ENCODE measurements around the gene TCFL5. TPM values are rescaled to one million over a fixed set of nuclear protein-coding genes. Genes with fewer than 3 reads are reported as not detected.

Gene TCFL5
- total and polyA plus RNA-seq, 12 donors, result 3.5 to 12.0 (median 5.5) TPM

GRCh38 chr20:62805711-62806382 lies 55.8 kb downstream of the TCFL5 start:
- peaks cover 0 to 36% of the 10 kb centered on the region in 2 donors for H3K36me3 ChIP-seq (replicated peaks in 1 of 2)
- WGBS, 4 donors, result 27 to 36% (median 31%) methylated on average over 9 to 25 of the region's 25 CpGs
- no peaks in the 10 kb centered on the region for H3K9me3 ChIP-seq (replicated peaks in 1 of 3)
- no peaks in the 10 kb centered on the region for H3K27me3 ChIP-seq
- peak overlapping the region in 3 of 4 donors; percentile 60 to 95 (median 81) for H3K4me3 ChIP-seq
- intact Hi-C loops (cut with DNase I), result loop anchor here in 1 of 2 donors (5.0 kb wide), 1 partner anchor 134 kb away; no protein-coding TSS in a partner anchor
- H3K4me1 ChIP-seq (replicated peaks in 1 of 2), result peaks cover 12 to 17% of the 10 kb centered on the region in 2 donors
- TF ChIP-seq, protein P1, sequence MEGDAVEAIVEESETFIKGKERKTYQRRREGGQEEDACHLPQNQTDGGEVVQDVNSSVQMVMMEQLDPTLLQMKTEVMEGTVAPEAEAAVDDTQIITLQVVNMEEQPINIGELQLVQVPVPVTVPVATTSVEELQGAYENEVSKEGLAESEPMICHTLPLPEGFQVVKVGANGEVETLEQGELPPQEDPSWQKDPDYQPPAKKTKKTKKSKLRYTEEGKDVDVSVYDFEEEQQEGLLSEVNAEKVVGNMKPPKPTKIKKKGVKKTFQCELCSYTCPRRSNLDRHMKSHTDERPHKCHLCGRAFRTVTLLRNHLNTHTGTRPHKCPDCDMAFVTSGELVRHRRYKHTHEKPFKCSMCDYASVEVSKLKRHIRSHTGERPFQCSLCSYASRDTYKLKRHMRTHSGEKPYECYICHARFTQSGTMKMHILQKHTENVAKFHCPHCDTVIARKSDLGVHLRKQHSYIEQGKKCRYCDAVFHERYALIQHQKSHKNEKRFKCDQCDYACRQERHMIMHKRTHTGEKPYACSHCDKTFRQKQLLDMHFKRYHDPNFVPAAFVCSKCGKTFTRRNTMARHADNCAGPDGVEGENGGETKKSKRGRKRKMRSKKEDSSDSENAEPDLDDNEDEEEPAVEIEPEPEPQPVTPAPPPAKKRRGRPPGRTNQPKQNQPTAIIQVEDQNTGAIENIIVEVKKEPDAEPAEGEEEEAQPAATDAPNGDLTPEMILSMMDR (IDR thresholded peaks at IDR 0.05), result no peak
- TF ChIP-seq POLR2A (IDR thresholded peaks at IDR 0.05), result no peak
- DNase-seq, result peak in 5 of 7 donors; percentile 55 to 78 (median 64)
- peak overlapping the region in 3 of 5 donors; percentile 71 to 83 (median 80) for H3K27ac ChIP-seq

GRCh38 chr20:62805155-62805710 lies 56.4 kb downstream of the TCFL5 start:
- peak overlapping the region; percentile 69 to 95 (median 76) for H3K4me3 ChIP-seq
- H3K36me3 ChIP-seq (replicated peaks in 1 of 2), result peaks cover 0 to 34% of the 10 kb centered on the region in 2 donors
- H3K27me3 ChIP-seq, result no peaks in the 10 kb centered on the region
- H3K4me1 ChIP-seq (replicated peaks in 1 of 2), result peaks cover 12 to 17% of the 10 kb centered on the region in 2 donors
- H3K9me3 ChIP-seq (replicated peaks in 1 of 3), result no peaks in the 10 kb centered on the region
- intact Hi-C loops (cut with DNase I), result loop anchor here in 1 of 2 donors (5.0 kb wide), 1 partner anchor 133 kb away; no protein-coding TSS in a partner anchor
- 0 to 5% (median 1%) methylated on average over 11 to 58 of the region's 58 CpGs; no CpG with 5 or more reads in 1 of the 4 donors for WGBS, 4 donors
- DNase-seq, result peak in 2 of 7 donors; percentile 47 to 50
- H3K27ac ChIP-seq, result peak overlapping the region in 4 of 5 donors; percentile 61 to 83 (median 76)
- TF ChIP-seq, protein P1 (IDR thresholded peaks at IDR 0.05), result no peak
- TF ChIP-seq POLR2A (IDR thresholded peaks at IDR 0.05), result no peak

- no peaks in the 10 kb centered on the region for H3K9me3 ChIP-seq (replicated peaks in 1 of 3)
- DNase-seq, result peak in 5 of 7 donors; percentile 48 to 66 (median 60)
- no peaks in the 10 kb centered on the region for H3K27me3 ChIP-seq
- H3K36me3 ChIP-seq (replicated peaks in 1 of 2), result peaks cover 0 to 34% of the 10 kb centered on the region in 2 donors
- peak within 1 kb of the TSS; percentile 69 to 95 (median 76) for H3K4me3 ChIP-seq
- WGBS, 4 donors, result 0 to 1% (median 0%) methylated on average over 2 to 75 of the region's 77 CpGs; no CpG with 5 or more reads in 1 of the 4 donors
- H3K4me1 ChIP-seq (replicated peaks in 1 of 2), result peaks cover 12 to 17% of the 10 kb centered on the region in 2 donors
- intact Hi-C loops (cut with DNase I), result loop anchor here in 1 of 2 donors (5.0 kb wide), 1 partner anchor 132 kb away; no protein-coding TSS in a partner anchor
- peak within 1 kb of the TSS in 4 of 5 donors; percentile 61 to 83 (median 76) for H3K27ac ChIP-seq
- no peak for TF ChIP-seq POLR2A (IDR thresholded peaks at IDR 0.05)
- TF ChIP-seq, protein P1 (IDR thresholded peaks at IDR 0.05), result no peak
Measured at GRCh38 chr20:62804627-62805154, 56.9 kb downstream of the TCFL5 start, which contains the start of gene OGFR. Gene OGFR (plus strand): TSS chr20:62804835. CDS start chr20:62804860, 25 bp downstream.

Measured in adrenal gland (tissue), 12 donors.